HUES6 (cell line): ENCODE data around the gene RPL4.

ENCODE experiments used
- H3K27ac ChIP-seq: 2 replicates; pipeline ENCODE4 v1.7.0; 2013; ENCODE audit warnings: low read depth, mild to moderate bottlenecking, low read length, inconsistent platforms
- H3K27me3 ChIP-seq: 2 replicates; pipeline ENCODE4 v1.6.1; 2013; ENCODE audit warnings: low read length; ENCODE audit not compliant: control insufficient read depth, insufficient read depth
- H3K36me3 ChIP-seq: 2 replicates; pipeline ENCODE4 v1.6.1; 2013; ENCODE audit warnings: low read length; ENCODE audit not compliant: control insufficient read depth, insufficient read depth
- H3K4me1 ChIP-seq: 2 replicates; pipeline ENCODE4 v1.6.1; 2013; ENCODE audit warnings: low read length; ENCODE audit not compliant: control insufficient read depth, insufficient read depth
- H3K4me3 ChIP-seq: 2 replicates; pipeline ENCODE4 v1.5.1; 2013; ENCODE audit warnings: low read depth, low read length
- H3K9ac ChIP-seq: one replicate; pipeline ENCODE4 v1.6.1; 2013; ENCODE audit warnings: mild to moderate bottlenecking, low read length
- H3K9me3 ChIP-seq: 2 replicates; pipeline ENCODE4 v1.6.1; 2013; ENCODE audit warnings: low read depth, low read length; ENCODE audit not compliant: control insufficient read depth, insufficient read depth

The RPL4 gene

GRCh38 chr15:66489179-66489791 lies 15.4 kb downstream of the RPL4 start:
- H3K27me3 ChIP-seq: no peaks in the 10 kb centered on the region
- H3K4me3 ChIP-seq: no peak overlapping the region
- H3K27ac ChIP-seq: no peak overlapping the region
- no peaks in the 10 kb centered on the region for H3K9me3 ChIP-seq
- no peak overlapping the region for H3K9ac ChIP-seq
- no peaks in the 10 kb centered on the region for H3K4me1 ChIP-seq
- peaks cover 96% of the 10 kb centered on the region for H3K36me3 ChIP-seq

GRCh38 chr15:66488525-66488924 lies 16.1 kb downstream of the RPL4 start:
- no peak overlapping the region for H3K27ac ChIP-seq
- H3K4me1 ChIP-seq: no peaks in the 10 kb centered on the region
- no peak overlapping the region for H3K4me3 ChIP-seq
- peaks cover 88% of the 10 kb centered on the region for H3K36me3 ChIP-seq
- H3K9me3 ChIP-seq: no peaks in the 10 kb centered on the region
- H3K9ac ChIP-seq: no peak overlapping the region
- no peaks in the 10 kb centered on the region for H3K27me3 ChIP-seq

- Histone ChIP-seq H3K9ac (no peak overlapping the region), H3K36me3 (peaks cover 85% of the 10 kb centered on the region), H3K27me3 (no peaks in the 10 kb centered on the region), H3K27ac (no peak overlapping the region), H3K9me3 (no peaks in the 10 kb centered on the region), H3K4me3 (no peak overlapping the region), H3K4me1 (no peaks in the 10 kb centered on the region)
These were observed 17.8 kb downstream of the RPL4 start for GRCh38 chr15:66486887-66487286.

GRCh38 chr15:66484539-66485112 lies 20.0 kb downstream of the RPL4 start:
- H3K4me3 ChIP-seq: no peak overlapping the region
- no peak overlapping the region for H3K27ac ChIP-seq
- peaks cover 73% of the 10 kb centered on the region for H3K36me3 ChIP-seq
- no peaks in the 10 kb centered on the region for H3K4me1 ChIP-seq
- no peaks in the 10 kb centered on the region for H3K9me3 ChIP-seq
- no peaks in the 10 kb centered on the region for H3K27me3 ChIP-seq
- H3K9ac ChIP-seq: no peak overlapping the region

- H3K27ac ChIP-seq: no peak overlapping the region
- peaks cover 58% of the 10 kb centered on the region for H3K36me3 ChIP-seq
- no peaks in the 10 kb centered on the region for H3K9me3 ChIP-seq
- no peak overlapping the region for H3K9ac ChIP-seq
- H3K4me3 ChIP-seq: no peak overlapping the region
- H3K4me1 ChIP-seq: no peaks in the 10 kb centered on the region
- H3K27me3 ChIP-seq: no peaks in the 10 kb centered on the region
These were observed 21.5 kb downstream of the RPL4 start for GRCh38 chr15:66483131-66483566.

GRCh38 chr15:66482539-66482938 lies 22.1 kb downstream of the RPL4 start:
- no peaks in the 10 kb centered on the region for H3K4me1 ChIP-seq
- no peak overlapping the region for H3K27ac ChIP-seq
- H3K27me3 ChIP-seq: no peaks in the 10 kb centered on the region
- no peak overlapping the region for H3K4me3 ChIP-seq
- H3K9me3 ChIP-seq: no peaks in the 10 kb centered on the region
- peak overlapping the region; percentile 15 for H3K9ac ChIP-seq
- peaks cover 52% of the 10 kb centered on the region for H3K36me3 ChIP-seq

- Histone ChIP-seq H3K27ac (no peak overlapping the region), H3K36me3 (peaks cover 40% of the 10 kb centered on the region), H3K4me1 (peaks cover 10% of the 10 kb centered on the region), H3K9me3 (no peaks in the 10 kb centered on the region), H3K9ac (no peak overlapping the region), H3K4me3 (no peak overlapping the region), H3K27me3 (no peaks in the 10 kb centered on the region)
These were observed 23.4 kb downstream of the RPL4 start for GRCh38 chr15:66481107-66481856.

GRCh38 chr15:66480267-66480666 lies 24.4 kb downstream of the RPL4 start:
- H3K9me3 ChIP-seq: no peaks in the 10 kb centered on the region
- peaks cover 20% of the 10 kb centered on the region for H3K4me1 ChIP-seq
- H3K36me3 ChIP-seq: peaks cover 32% of the 10 kb centered on the region
- H3K27me3 ChIP-seq: no peaks in the 10 kb centered on the region
- no peak overlapping the region for H3K9ac ChIP-seq
- no peak overlapping the region for H3K27ac ChIP-seq
- H3K4me3 ChIP-seq: no peak overlapping the region

GRCh38 chr15:66477011-66477410 lies 27.6 kb downstream of the RPL4 start:
- Histone ChIP-seq H3K4me3 (no peak overlapping the region), H3K9ac (no peak overlapping the region), H3K27ac (no peak overlapping the region), H3K27me3 (no peaks in the 10 kb centered on the region), H3K4me1 (peaks cover 52% of the 10 kb centered on the region), H3K9me3 (no peaks in the 10 kb centered on the region), H3K36me3 (peaks cover 11% of the 10 kb centered on the region)

GRCh38 chr15:66476535-66476934 lies 28.1 kb downstream of the RPL4 start:
- Histone ChIP-seq H3K36me3 (peaks cover 6% of the 10 kb centered on the region), H3K27me3 (no peaks in the 10 kb centered on the region), H3K4me3 (no peak overlapping the region), H3K9me3 (no peaks in the 10 kb centered on the region), H3K9ac (peak overlapping the region; percentile 24), H3K4me1 (peaks cover 54% of the 10 kb centered on the region), H3K27ac (no peak overlapping the region)

GRCh38 chr15:66474963-66475362 lies 29.7 kb downstream of the RPL4 start:
- Histone ChIP-seq H3K27me3 (no peaks in the 10 kb centered on the region), H3K4me1 (peaks cover 68% of the 10 kb centered on the region), H3K4me3 (no peak overlapping the region), H3K36me3 (no peaks in the 10 kb centered on the region), H3K9me3 (no peaks in the 10 kb centered on the region), H3K27ac (no peak overlapping the region), H3K9ac (no peak overlapping the region)
